NCI-H1694 (cell line): Measurements from ENCODE around the gene NEK8.

Experiments
- DNase-seq: peaks from one replicate; lab custom pipeline; 2025; lab: John Stamatoyannopoulos, UW

The NEK8 gene

GRCh38 chr17:28728364-28729200, at the start of gene NEK8:
TSS of gene NEK8 (plus strand) at chr17:28728788. CDS start at chr17:28728814, 26 bp downstream.
- DNase-seq, result peak; percentile 93

- no peak for DNase-seq
Measured at GRCh38 chr17:28682655-28683054, 45.9 kb upstream of the NEK8 start.

DNA sequence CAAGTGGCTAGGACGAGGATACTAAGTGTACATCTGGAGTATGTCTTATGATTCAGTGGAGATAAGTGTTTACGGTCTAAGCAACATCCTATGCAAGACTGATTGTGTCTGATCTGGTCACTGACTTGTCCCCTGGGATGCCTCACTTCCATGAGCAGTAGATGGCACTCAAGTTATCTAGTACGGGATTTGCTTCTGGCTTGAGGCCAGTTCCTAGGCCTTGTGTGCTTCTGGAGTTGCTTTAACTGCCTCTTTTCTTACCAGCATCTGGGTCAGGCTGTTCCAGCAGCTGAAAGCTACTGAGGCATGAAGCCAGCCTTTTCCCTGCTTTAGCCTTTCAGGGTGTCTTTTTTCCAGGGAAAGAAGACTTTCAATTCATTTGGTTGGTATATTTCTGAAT, 43.6 kb upstream of the NEK8 start:
- peak; percentile 10 for DNase-seq

GRCh38 chr17:28685366-28685765, 43.2 kb upstream of the NEK8 start:
- DNase-seq, result no peak

DNA sequence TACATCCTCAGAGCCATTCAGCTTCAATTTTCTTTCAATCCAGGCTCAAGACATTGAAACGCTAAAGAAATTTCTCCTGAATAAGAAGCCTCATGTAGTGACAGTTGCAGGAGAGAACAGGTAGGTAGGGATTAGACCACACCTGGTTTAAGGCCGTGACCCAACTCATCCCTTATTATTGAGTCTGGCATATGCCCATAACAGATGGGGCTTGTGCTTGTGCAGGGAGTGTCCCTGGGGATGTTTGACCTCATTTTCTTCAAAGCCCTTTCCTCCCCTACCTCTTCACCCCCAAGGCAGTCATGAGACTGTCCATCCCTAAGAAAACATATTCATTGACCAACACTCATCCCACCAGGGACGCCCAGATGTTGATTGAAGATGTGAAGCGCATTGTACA, 42.3 kb upstream of the NEK8 start:
- no peak for DNase-seq

GRCh38 chr17:28688481-28688880, 40.1 kb upstream of the NEK8 start:
- DNase-seq, result no peak

- DNase-seq, result no peak
Measured at GRCh38 chr17:28689011-28689410, 39.6 kb upstream of the NEK8 start.

DNA sequence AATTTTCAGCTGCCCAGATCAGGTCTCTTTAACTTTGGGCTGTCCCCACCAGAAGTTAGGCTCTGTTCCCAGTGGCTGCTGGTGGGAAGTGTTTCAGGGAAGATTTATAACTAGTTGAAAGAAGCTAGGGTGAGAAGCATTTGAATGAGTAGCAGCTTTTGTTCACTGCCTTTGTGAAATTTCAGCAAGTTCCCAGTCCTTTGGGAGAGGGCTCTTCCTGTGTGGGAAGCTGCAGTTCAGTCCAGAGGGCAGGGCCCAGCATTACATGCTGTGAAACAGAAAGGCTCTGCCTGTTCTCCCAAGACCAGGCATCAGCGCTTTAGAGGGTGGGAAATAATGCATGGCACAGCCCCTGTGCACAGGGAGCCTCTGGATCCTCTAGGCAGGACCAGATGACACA, 34.7 kb upstream of the NEK8 start:
- DNase-seq, result no peak

- no peak for DNase-seq
Measured at GRCh38 chr17:28698253-28698941, 30.2 kb upstream of the NEK8 start.

GRCh38 chr17:28700278-28700677, 28.3 kb upstream of the NEK8 start:
- DNase-seq, result no peak

DNA sequence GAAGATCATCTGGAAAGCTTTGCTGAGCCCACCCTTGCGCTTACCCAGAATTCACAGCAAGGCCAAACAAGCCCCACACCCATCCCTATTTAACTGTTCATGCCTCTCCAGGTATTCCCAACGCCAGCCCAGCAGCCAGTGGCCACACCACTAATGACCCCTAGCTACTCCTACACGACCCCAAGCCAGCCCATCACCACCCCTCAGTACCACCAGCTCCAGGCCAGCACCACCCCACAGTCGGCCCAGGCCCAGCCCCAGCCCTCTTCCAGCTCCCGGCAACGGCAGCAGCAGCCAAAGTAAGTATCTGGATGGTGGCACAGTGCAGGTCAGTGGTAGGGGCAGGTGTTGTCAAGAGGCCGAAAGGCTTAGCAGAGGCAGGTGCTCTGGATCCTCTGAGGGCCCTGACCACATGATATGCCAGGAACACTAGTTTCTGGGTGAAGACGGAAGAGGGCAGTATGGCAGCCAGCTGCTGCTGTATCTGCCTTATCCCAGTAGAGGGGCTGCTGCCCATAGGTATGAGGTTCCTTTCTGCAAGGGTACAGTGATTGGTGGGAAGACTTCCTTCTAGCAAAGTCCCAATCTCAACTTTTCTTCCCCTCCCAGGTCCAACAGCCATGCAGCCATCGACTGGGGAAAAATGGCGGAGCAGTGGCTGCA, 27.6 kb upstream of the NEK8 start:
- no peak for DNase-seq

- no peak for DNase-seq
Measured at GRCh38 chr17:28702026-28702751, 26.4 kb upstream of the NEK8 start.

DNA sequence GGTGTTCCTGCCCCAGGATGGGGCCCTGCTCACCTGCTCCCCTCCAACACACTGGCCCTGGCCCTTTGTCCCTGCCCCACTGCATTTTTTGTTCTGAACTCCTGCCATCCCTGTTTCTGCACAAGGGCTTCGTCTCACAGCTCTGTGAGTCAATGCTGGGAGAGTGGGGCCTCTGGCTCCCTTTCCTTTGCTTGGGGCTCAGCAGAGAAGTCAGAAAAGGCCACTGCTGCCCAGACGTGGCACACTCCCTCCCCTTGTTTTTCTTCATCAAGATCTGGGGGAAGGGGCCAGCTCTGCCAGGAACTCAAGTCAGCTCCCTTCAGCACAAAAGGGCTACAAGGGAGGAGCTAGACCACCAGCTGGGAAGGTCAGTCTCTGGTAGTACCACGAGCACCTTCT, 25.8 kb upstream of the NEK8 start:
- no peak for DNase-seq

GRCh38 chr17:28703552-28704218, 24.9 kb upstream of the NEK8 start:
- no peak for DNase-seq

- DNase-seq, result no peak
Measured at GRCh38 chr17:28704219-28704858, 24.2 kb upstream of the NEK8 start.

GRCh38 chr17:28705074-28705659, 23.4 kb upstream of the NEK8 start:
- DNase-seq, result no peak

GRCh38 chr17:28705728-28706334, 22.8 kb upstream of the NEK8 start:
- no peak for DNase-seq

GRCh38 chr17:28706471-28707338, 21.9 kb upstream of the NEK8 start:
- no peak for DNase-seq

DNA sequence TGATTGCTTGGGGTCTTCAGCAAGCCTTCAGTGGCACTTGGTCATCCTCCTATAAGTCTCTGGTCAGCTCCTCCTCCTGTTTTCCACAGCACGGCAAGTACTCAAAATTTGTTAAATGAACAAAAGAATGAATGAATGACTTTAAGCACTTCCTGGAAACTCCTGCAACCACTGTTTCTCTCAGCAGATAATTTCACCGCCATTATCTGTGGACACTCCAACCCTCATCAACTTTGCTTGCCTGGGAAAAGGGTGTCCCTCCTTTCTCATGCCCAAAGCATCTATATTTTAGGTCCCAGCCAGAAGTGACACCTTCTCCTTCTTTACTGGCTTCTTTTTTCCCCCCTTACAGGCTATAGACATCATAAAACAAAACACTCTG, 21.3 kb upstream of the NEK8 start:
- DNase-seq, result no peak
